GM19455 (cell line): Measurements from ENCODE around the gene PFAS.
"Not testable (repeated sequence)": the region's sequence is repeated elsewhere in the genome, so short reads cannot be mapped to it uniquely, and the experiment has no call there.

ENCODE experiments used
- ATAC-seq: cut with Tn5 transposase; IDR thresholded peaks from one replicate; pipeline ENCODE4 v1.9.1; 2021; ENCODE audit not compliant: unreplicated experiment

The PFAS gene

GRCh38 chr17:8248751-8249607, at the start of gene PFAS:
Gene PFAS, plus strand, starts transcription at chr17:8249289. Its CDS starts 4,649 bp downstream, at chr17:8253938.
- ATAC-seq = peak; percentile 34

GRCh38 chr17:8204761-8205555, 44.1 kb upstream of the PFAS start:
- ATAC-seq = no peak

GRCh38 chr17:8206536-8206935, 42.6 kb upstream of the PFAS start:
- ATAC-seq = no peak

- ATAC-seq = peak; percentile 82
These were observed 39.0 kb upstream of the PFAS start, which contains the start of gene AURKB for GRCh38 chr17:8209907-8210760. Gene AURKB, minus strand, starts transcription at chr17:8210575. Its CDS starts 351 bp downstream, at chr17:8210224.

GRCh38 chr17:8210761-8211458, 38.2 kb upstream of the PFAS start:
- no peak for ATAC-seq

GRCh38 chr17:8212312-8213180, 36.5 kb upstream of the PFAS start:
- ATAC-seq = no peak

GRCh38 chr17:8214000-8214399, 35.1 kb upstream of the PFAS start:
- not testable (repeated sequence) for ATAC-seq

- no peak for ATAC-seq
These were observed 28.1 kb upstream of the PFAS start for GRCh38 chr17:8220783-8221662.

GRCh38 chr17:8221663-8222379, 27.3 kb upstream of the PFAS start:
- ATAC-seq = peak; percentile 33

GRCh38 chr17:8222380-8222629, 26.8 kb upstream of the PFAS start:
- no peak for ATAC-seq

GRCh38 chr17:8222630-8223355, 26.3 kb upstream of the PFAS start:
- ATAC-seq = peak; percentile 30

- peak; percentile 8 for ATAC-seq
These were observed 25.5 kb upstream of the PFAS start for GRCh38 chr17:8223356-8224126.

GRCh38 chr17:8224891-8225812, 23.9 kb upstream of the PFAS start:
- ATAC-seq = no peak

- ATAC-seq = no peak
These were observed 23.1 kb upstream of the PFAS start for GRCh38 chr17:8225813-8226535.
